A549 (cell line): Measurements from ENCODE around the gene SLC25A4. TPM values are rescaled to one million over a fixed set of nuclear protein-coding genes. Genes with fewer than 3 reads are reported as not detected.
A peak's percentile ranks its signal among the peaks of the same experiment; 100 is the strongest.

ENCODE experiments used
- ATAC-seq, 2 experiments: fragments of 200-7000 bp in 1 of 2; fragments of >200 bp in 1 of 2; cut with Nextera tagmentation in 1 of 2; cut with Tn5 transposase in 1 of 2; 3 replicates each; pipeline versions ENCODE4 v1.8.0 to v1.9.1; 2018 to 2020; ENCODE audit warnings: mild to moderate bottlenecking in 1 of 2, moderate library complexity in 1 of 2
- CTCF ChIA-PET: fragments of 300-600 bp; sonication (Branson Sonifier 250); formaldehyde crosslinking; extraction: SDS; loops from one replicate; lab custom pipeline; 2021; ENCODE audit warnings: antibody characterized with exemption, inconsistent platforms; lab: Yijun Ruan, JAX
- POLR2A ChIA-PET: fragments of 350-600 bp; formaldehyde crosslinking; extraction: SDS; loops from one replicate; lab custom pipeline; 2021; ENCODE audit warnings: antibody characterized with exemption, inconsistent platforms; lab: Yijun Ruan, JAX
- DNase-seq, 2 experiments: peaks; one replicate each; pipeline versions ENCODE4 v3.0.0 to v3.0.0-alpha.2; 2011 to 2016; ENCODE audit warnings: low read depth in 1 of 2, low spot score in 1 of 2
- FAIRE-seq: peaks from 2 replicates; lab custom pipeline; 2011; peaks lifted over from hg19 to GRCh38; lab: Jason Lieb, UNC
- H3K27ac ChIP-seq, 2 experiments: fragments of >200 bp; sonication (Bioruptor Twin); formaldehyde crosslinking; 3 replicates each; pipeline ENCODE4 v1.5.1; 2016 to 2017
- H3K4me1 ChIP-seq: fragments of >200 bp; sonication (Bioruptor Twin); formaldehyde crosslinking; 3 replicates; pipeline ENCODE4 v1.6.1; 2016
- H3K4me2 ChIP-seq: fragments of >200 bp; sonication (Bioruptor Twin); formaldehyde crosslinking; 3 replicates; pipeline ENCODE4 v1.6.1; 2016
- H3K4me3 ChIP-seq: fragments of >200 bp; sonication (Bioruptor Twin); formaldehyde crosslinking; 3 replicates; pipeline ENCODE4 v1.5.1; 2016
- H3K9me3 ChIP-seq: fragments of >200 bp; sonication (Bioruptor Twin); formaldehyde crosslinking; 3 replicates; pipeline ENCODE4 v1.6.1; 2016
- BHLHE40 ChIP-seq: IDR thresholded peaks from 2 replicates; pipeline ENCODE4 v1.6.1; 2012; ENCODE audit warnings: low read depth, low read length, inconsistent platforms
- CEBPB ChIP-seq, 2 experiments: fragments of >200 bp in 1 of 2; sonication (Bioruptor Twin) in 1 of 2; formaldehyde crosslinking in 1 of 2; IDR thresholded peaks; 2 replicates each; pipeline ENCODE4 v1.6.1; 2012 to 2016
- EHF ChIP-seq: fragments of 250-450 bp; sonication (Bioruptor Pico); IDR thresholded peaks from 2 replicates; pipeline ENCODE4 v1.5.0; 2020; ENCODE audit warnings: mild to moderate bottlenecking
- EHMT2 ChIP-seq: fragments of 200-600 bp; sonication (generic); IDR thresholded peaks from 2 replicates; pipeline ENCODE4 v1.6.1; 2016; ENCODE audit warnings: antibody characterized with exemption, low read depth, mild to moderate bottlenecking, moderate library complexity
- FOSL2 ChIP-seq, 2 experiments: fragments of 450-650 bp in 1 of 2; fragments of >200 bp in 1 of 2; sonication (Bioruptor Twin) in 1 of 2; formaldehyde crosslinking; IDR thresholded peaks; 2 replicates each; pipeline versions ENCODE4 v1.5.0 to v1.6.1; 2016 to 2020; ENCODE audit warnings: mild to moderate bottlenecking in 1 of 2, moderate library complexity in 1 of 2
- HEYL ChIP-seq: fragments of 250-450 bp; sonication (Bioruptor Pico); IDR thresholded peaks from 2 replicates; pipeline ENCODE4 v1.8.0; 2021; ENCODE audit warnings: mild to moderate bottlenecking, moderate library complexity
- HOXB5 ChIP-seq: fragments of 250-450 bp; sonication (Bioruptor Pico); IDR thresholded peaks from 2 replicates; pipeline ENCODE4 v1.5.0; 2020; ENCODE audit warnings: mild to moderate bottlenecking, moderate library complexity
- JUN ChIP-seq, 2 experiments: fragments of >200 bp; sonication (Bioruptor Twin); formaldehyde crosslinking; IDR thresholded peaks; 2 replicates in 1 of 2; 3 replicates in 1 of 2; pipeline ENCODE4 v1.6.1; 2016 to 2017
- NPAS2 ChIP-seq: fragments of 250-450 bp; sonication (Bioruptor Pico); IDR thresholded peaks from 2 replicates; pipeline ENCODE4 v1.8.0; 2022; ENCODE audit warnings: mild to moderate bottlenecking, moderate library complexity, borderline replicate concordance
- PHF8 ChIP-seq: fragments of 200-600 bp; sonication (generic); IDR thresholded peaks from 2 replicates; pipeline ENCODE4 v1.6.1; 2016; ENCODE audit warnings: low read depth, mild to moderate bottlenecking, antibody characterized with exemption, moderate library complexity, borderline replicate concordance
- POLR2AphosphoS2 ChIP-seq: conservative IDR thresholded peaks from 2 replicates; pipeline ENCODE4 v1.6.1; 2012; ENCODE audit warnings: low read length, improper control_type of control experiment, inconsistent platforms
- RAD21 ChIP-seq, 2 experiments: fragments of >200 bp in 1 of 2; sonication (Bioruptor Twin) in 1 of 2; formaldehyde crosslinking in 1 of 2; IDR thresholded peaks in 1 of 2; conservative IDR thresholded peaks in 1 of 2; 2 replicates in 1 of 2; 3 replicates in 1 of 2; pipeline ENCODE4 v1.6.1; 2012 to 2018; ENCODE audit warnings: inconsistent platforms in 1 of 2
- RARB ChIP-seq: fragments of 250-450 bp; sonication (Bioruptor Pico); IDR thresholded peaks from 2 replicates; pipeline ENCODE4 v1.8.0; 2021; ENCODE audit warnings: mild to moderate bottlenecking, moderate library complexity
- RFX5 ChIP-seq: fragments of 450-650 bp; IDR thresholded peaks from 2 replicates; pipeline ENCODE4 v1.7.1; 2014; ENCODE audit warnings: antibody characterized with exemption, mild to moderate bottlenecking, moderate library complexity
- RNF2 ChIP-seq: fragments of 200-600 bp; sonication (generic); IDR thresholded peaks from 2 replicates; pipeline ENCODE4 v1.6.1; 2016; ENCODE audit warnings: low read depth, mild to moderate bottlenecking, antibody characterized with exemption, moderate library complexity, borderline replicate concordance
- SREBF2 ChIP-seq: fragments of 450-650 bp; IDR thresholded peaks from 2 replicates; pipeline ENCODE4 v1.6.1; 2014; ENCODE audit warnings: mild to moderate bottlenecking, moderate library complexity
- TFCP2L1 ChIP-seq: fragments of 250-450 bp; sonication (Bioruptor Pico); IDR thresholded peaks from 2 replicates; pipeline ENCODE4 v1.5.0; 2021; ENCODE audit warnings: mild to moderate bottlenecking
- ZC3H11A ChIP-seq: fragments of 450-650 bp; IDR thresholded peaks from 2 replicates; pipeline ENCODE4 v1.6.1; 2014; ENCODE audit warnings: antibody characterized with exemption, mild to moderate bottlenecking
- ZNF302 ChIP-seq: fragments of 250-450 bp; sonication (Bioruptor Pico); IDR thresholded peaks from 2 replicates; pipeline ENCODE4 v1.9.0; 2021; ENCODE audit warnings: inconsistent platforms, mild to moderate bottlenecking, moderate library complexity
- WGBS: methylation state at CpG from one replicate; pipeline ENCODE4 v1.1.6; 2017; ENCODE audit errors: missing lambda C conversion rate; 5-methylcytosine and 5-hydroxymethylcytosine counted together
- polyA plus RNA-seq, 4 experiments: library from polyadenylated mRNA; depleted of rRNA in 3 of 4; stranded (reverse); fragments of >200 nt; fragmentation: RNase III in 1 of 4; extraction: RNeasy Plus Mini Kit Qiagen cat#74134 plus additional on column Dnase treatment in 1 of 4; gene quantifications; 2 replicates in 3 of 4; 3 replicates in 1 of 4; pipeline ENCODE4 v1.2.3, GENCODE V29; 2011 to 2017
- TF ChIP-seq, protein P1 (sequence below): IDR thresholded peaks from 2 replicates; pipeline ENCODE4 v1.6.1; 2012; ENCODE audit warnings: low read depth, borderline replicate concordance

Gene SLC25A4
- polyA plus RNA-seq, 2 of the 4 experiments (the other 2 are of a cell fraction) = 15.4 to 16.9 TPM

- H3K27ac ChIP-seq = peak overlapping the region; percentile 81 to 95
- TF ChIP-seq CEBPB (IDR thresholded peaks at IDR 0.05) = 0 out of 4 replicates have a peak, but pooled peaks of 1 of the 2 experiments have one; percentile 18
- no peak for TF ChIP-seq HEYL
- 19% methylated on average over 6 of the region's 11 CpGs for WGBS
- DNase-seq (peak in 1 of 2 experiments; percentile 20), FAIRE-seq (no peak), ATAC-seq (peak in 1 of 2 experiments; percentile 54; a peak in 2 of 6 replicates)
- H3K4me2 ChIP-seq = peak overlapping the region; percentile 98
- H3K4me1 ChIP-seq = peaks cover 8% of the 10 kb centered on the region; the same call in 1 of the 3 replicates
- ChIA-PET POLR2A (interaction anchor here (0.6 to 2.2 kb wide), 5 partner anchors 8 to 254 kb away, joined by 4 to 11 read pairs (median 5); partner anchors contain the start of genes ANKRD37 and LRP2BP), CTCF (interaction anchor here (1.2 to 2.3 kb wide), 4 partner anchors 8 to 103 kb away, joined by 3 to 8 read pairs (median 4); no protein-coding TSS in a partner anchor)
- peak overlapping the region; percentile 93 for H3K4me3 ChIP-seq
- no peaks in the 10 kb centered on the region for H3K9me3 ChIP-seq
Observed at GRCh38 chr4:185142564-185142911, 528 bp upstream of the SLC25A4 start.

DNA sequence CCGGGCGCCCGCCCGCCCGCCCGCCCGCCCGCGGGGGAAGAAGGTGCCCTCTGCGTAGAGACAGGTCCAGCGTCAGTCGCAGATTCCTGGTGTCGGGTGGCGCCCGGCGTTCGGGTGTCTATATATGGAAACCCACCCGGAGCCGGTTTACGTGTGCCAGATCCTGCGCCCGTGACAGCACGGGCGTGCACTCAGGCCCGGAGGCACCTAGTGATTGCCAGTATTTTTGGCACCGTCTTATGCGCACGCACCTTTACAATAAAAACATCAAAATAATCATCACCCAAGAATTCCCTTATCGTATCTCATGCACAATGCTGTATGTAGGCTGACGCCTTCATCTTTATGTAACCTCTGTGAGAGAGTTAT, 519 bp downstream of the SLC25A4 start:
- CTCF ChIA-PET = interaction anchor here (1.0 to 2.3 kb wide), 4 partner anchors 9 to 14 kb away, joined by 3 to 8 read pairs (median 4); no protein-coding TSS in a partner anchor
- 4% methylated on average over 8 of the region's 30 CpGs for WGBS

DNA sequence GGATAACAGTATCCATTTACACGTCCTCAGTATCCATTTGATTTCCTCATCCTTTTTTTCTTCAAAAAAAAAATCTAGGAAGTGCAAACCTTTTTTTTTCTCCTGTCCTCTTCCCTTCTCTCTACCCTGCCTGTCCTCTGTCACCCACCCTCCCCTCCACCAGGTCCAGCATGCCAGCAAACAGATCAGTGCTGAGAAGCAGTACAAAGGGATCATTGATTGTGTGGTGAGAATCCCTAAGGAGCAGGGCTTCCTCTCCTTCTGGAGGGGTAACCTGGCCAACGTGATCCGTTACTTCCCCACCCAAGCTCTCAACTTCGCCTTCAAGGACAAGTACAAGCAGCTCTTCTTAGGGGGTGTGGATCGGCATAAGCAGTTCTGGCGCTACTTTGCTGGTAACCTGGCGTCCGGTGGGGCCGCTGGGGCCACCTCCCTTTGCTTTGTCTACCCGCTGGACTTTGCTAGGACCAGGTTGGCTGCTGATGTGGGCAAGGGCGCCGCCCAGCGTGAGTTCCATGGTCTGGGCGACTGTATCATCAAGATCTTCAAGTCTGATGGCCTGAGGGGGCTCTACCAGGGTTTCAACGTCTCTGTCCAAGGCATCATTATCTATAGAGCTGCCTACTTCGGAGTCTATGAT, 1.7 kb downstream of the SLC25A4 start:
- WGBS = 92% methylated on average over 11 of the region's 16 CpGs
- H3K9me3 ChIP-seq = no peaks in the 10 kb centered on the region
- FAIRE-seq (no peak), ATAC-seq (no peak)
- H3K4me2 ChIP-seq = peak overlapping the region; percentile 98; the same call in 2 of the 3 replicates
- POLR2A ChIA-PET = no interaction called here
- TF ChIP-seq RNF2 (no peak), CEBPB (IDR thresholded peaks at IDR 0.05) (no peak), TFCP2L1 (CRISPR knock-in tag) (no peak), ZC3H11A (no peak), PHF8 (no peak), BHLHE40 (no peak), RARB (no peak)
- TF ChIP-seq, all 56 proteins: peak for 0
- H3K4me3 ChIP-seq = no peak overlapping the region
- no peak for DNase-seq
- CTCF ChIA-PET = interaction anchor here (1.0 to 2.3 kb wide), 3 partner anchors 16 to 399 kb away, joined by 3 to 13 read pairs (median 3); no protein-coding TSS in a partner anchor
- H3K27ac ChIP-seq = no peak overlapping the region
- peaks cover 8% of the 10 kb centered on the region; the same call in 1 of the 3 replicates for H3K4me1 ChIP-seq

More for the DNA sequence above, 519 bp downstream of the SLC25A4 start:
- peak in 1 of 2 experiments; percentile 7 for DNase-seq
- Histone ChIP-seq H3K27ac (peak overlapping the region; percentile 81 to 95), H3K9me3 (no peaks in the 10 kb centered on the region), H3K4me2 (peak overlapping the region; percentile 98), H3K4me1 (peaks cover 8% of the 10 kb centered on the region; the same call in 1 of the 3 replicates), H3K4me3 (peak overlapping the region; percentile 93)
- no peak for FAIRE-seq
- ATAC-seq = peak in 1 of 2 experiments; percentile 48; a peak in 2 of 6 replicates
- POLR2A ChIA-PET = interaction anchor here (0.6 to 2.2 kb wide), 6 partner anchors 9 to 570 kb away, joined by 3 to 11 read pairs (median 5); partner anchors contain the start of genes ANKRD37, CASP3, LRP2BP and PRIMPOL
- TF ChIP-seq EHMT2 (no peak), NPAS2 (CRISPR knock-in tag) (no peak), HOXB5 (no peak)
- TF ChIP-seq, protein P1, sequence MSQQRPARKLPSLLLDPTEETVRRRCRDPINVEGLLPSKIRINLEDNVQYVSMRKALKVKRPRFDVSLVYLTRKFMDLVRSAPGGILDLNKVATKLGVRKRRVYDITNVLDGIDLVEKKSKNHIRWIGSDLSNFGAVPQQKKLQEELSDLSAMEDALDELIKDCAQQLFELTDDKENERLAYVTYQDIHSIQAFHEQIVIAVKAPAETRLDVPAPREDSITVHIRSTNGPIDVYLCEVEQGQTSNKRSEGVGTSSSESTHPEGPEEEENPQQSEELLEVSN = no peak

- no peak for DNase-seq
- FAIRE-seq = no peak
- Histone ChIP-seq H3K27ac (no peak overlapping the region), H3K9me3 (no peaks in the 10 kb centered on the region), H3K4me1 (peaks cover 8% of the 10 kb centered on the region; the same call in 1 of the 3 replicates), H3K4me2 (no peak overlapping the region), H3K4me3 (no peak overlapping the region)
- no peak for ATAC-seq
- TF ChIP-seq RFX5 = no peak
- TF ChIP-seq, protein P1 = no peak
- no peak for TF ChIP-seq ZNF302 (CRISPR knock-in tag)
- TF ChIP-seq SREBF2 = no peak
- no peak for TF ChIP-seq RNF2
- TF ChIP-seq JUN (IDR thresholded peaks at IDR 0.05) = no peak
- TF ChIP-seq POLR2AphosphoS2 = no peak
- TF ChIP-seq RAD21 (conservative IDR thresholded peaks at IDR 0.05 in 1 of 2, IDR thresholded peaks at IDR 0.05 in 1 of 2) = no peak
- TF ChIP-seq EHMT2 = no peak
- no peak for TF ChIP-seq EHF (CRISPR knock-in tag)
- no peak for TF ChIP-seq FOSL2 (IDR thresholded peaks at IDR 0.05)
- TF ChIP-seq FOSL2 (CRISPR knock-in tag; IDR thresholded peaks at IDR 0.05) = no peak
- TF ChIP-seq ZC3H11A = no peak
- WGBS = 90% methylated on average over 13 of the region's 13 CpGs
- CTCF ChIA-PET = interaction anchor here (1.1 to 2.3 kb wide), 2 partner anchors 38 to 400 kb away, joined by 3 to 13 read pairs; no protein-coding TSS in a partner anchor
- POLR2A ChIA-PET = no interaction called here
Observed at GRCh38 chr4:185145572-185145971, 2.5 kb downstream of the SLC25A4 start.
